T-cell (primary cell): Measurements from ENCODE around the gene RTKN2. TPM values are rescaled to one million over a fixed set of nuclear protein-coding genes. Genes with fewer than 3 reads are reported as not detected.

Experiments
- ATAC-seq, 4 experiments: fragments of 200-7000 bp in 3 of 4; fragments of 150-1000 bp in 1 of 4; cut with Tn5 transposase; replicated peaks in 1 of 4; 1 replicate in 3 of 4; 2 replicates in 1 of 4; pipeline ENCODE4 v1.10.0; 2021; ENCODE audit warnings: moderate library complexity in 3 of 4, mild to moderate bottlenecking in 2 of 4, moderate number of reproducible peaks in 1 of 4
- CTCF ChIA-PET, 2 donors: fragments of 300-600 bp; sonication (Branson Sonifier 250); formaldehyde crosslinking; loops; one replicate each; lab custom pipeline; 2022; ENCODE audit warnings: antibody characterized with exemption in 2 of 2; lab: Charles Lee
- POLR2A ChIA-PET, 2 donors: fragments of 300-600 bp; sonication (Branson Sonifier 250); formaldehyde crosslinking; loops; one replicate each; lab custom pipeline; 2022; ENCODE audit warnings: antibody characterized with exemption in 2 of 2; lab: Charles Lee
- DNase-seq, 35 experiments: peaks; one replicate each; pipeline versions ENCODE4 v3.0.0 to v3.0.0-alpha.2; 2013 to 2023
- H3K27ac ChIP-seq: one replicate; pipeline ENCODE4 v1.5.1; 2013; ENCODE audit warnings: low read length
- H3K27me3 ChIP-seq, 2 experiments: replicated peaks in 1 of 2; 1 replicate in 1 of 2; 2 replicates in 1 of 2; pipeline versions ENCODE4 v1.6.1 to v1.7.0; 2013; ENCODE audit warnings: low read length in 1 of 2, mixed read lengths in 1 of 2; ENCODE audit not compliant: control insufficient read depth in 2 of 2, insufficient read depth in 2 of 2; ENCODE audit errors: extremely low read depth in 1 of 2
- H3K36me3 ChIP-seq, 2 donors: 1 replicate in 1 of 2; 2 replicates in 1 of 2; pipeline versions ENCODE4 v1.6.1 to v1.7.0; 2013; ENCODE audit warnings: low read length in 1 of 2; ENCODE audit not compliant: control insufficient read depth in 2 of 2, insufficient read depth in 1 of 2; ENCODE audit errors: extremely low read depth in 1 of 2
- H3K4me1 ChIP-seq, 2 experiments: 1 replicate in 1 of 2; 2 replicates in 1 of 2; pipeline versions ENCODE4 v1.6.1 to v1.7.0; 2013; ENCODE audit warnings: low read length in 2 of 2, mixed read lengths in 1 of 2; ENCODE audit not compliant: insufficient read depth in 2 of 2, control insufficient read depth in 1 of 2; ENCODE audit errors: extremely low read depth in 1 of 2
- H3K4me3 ChIP-seq, 2 donors: 1 replicate in 1 of 2; 2 replicates in 1 of 2; pipeline versions ENCODE4 v1.5.1 to v1.7.0; 2013; ENCODE audit warnings: mild to moderate bottlenecking in 2 of 2, low read length in 1 of 2, moderate library complexity in 1 of 2; ENCODE audit not compliant: control insufficient read depth in 1 of 2; ENCODE audit errors: extremely low read depth in 1 of 2
- H3K9me3 ChIP-seq: 2 replicates; pipeline ENCODE4 v1.7.0; 2013
- H3K27ac Mint-ChIP-seq, 2 donors: one replicate each; pipeline ENCODE4 v1.8.0; 2020 to 2021; ENCODE audit warnings: mild to moderate bottlenecking in 2 of 2, mixed read lengths in 2 of 2
- H3K27me3 Mint-ChIP-seq, 2 donors: one replicate each; pipeline ENCODE4 v1.8.0; 2021 to 2022; ENCODE audit warnings: mixed read lengths in 2 of 2
- H3K36me3 Mint-ChIP-seq: one replicate; pipeline ENCODE4 v1.8.0; 2021; ENCODE audit warnings: mixed read lengths
- H3K4me1 Mint-ChIP-seq, 3 donors: one replicate each; pipeline ENCODE4 v1.8.0; 2020 to 2022; ENCODE audit warnings: mixed read lengths in 3 of 3, mild to moderate bottlenecking in 1 of 3
- H3K4me3 Mint-ChIP-seq, 3 donors: one replicate each; pipeline ENCODE4 v1.8.0; 2020 to 2022; ENCODE audit warnings: mild to moderate bottlenecking in 3 of 3, mixed read lengths in 3 of 3, moderate library complexity in 3 of 3
- H3K9me3 Mint-ChIP-seq, 3 donors: one replicate each; pipeline ENCODE4 v1.8.0; 2020 to 2022; ENCODE audit warnings: mixed read lengths in 3 of 3
- WGBS: methylation state at CpG from one replicate; pipeline ENCODE4 v1.1.5; 2013; ENCODE audit warnings: missing lambda C conversion rate; ENCODE audit not compliant: insufficient coverage; 5-methylcytosine and 5-hydroxymethylcytosine counted together
- total RNA-seq, 35 experiments: library from RNA in 6 of 35; stranded (reverse) in 6 of 35; fragments of 120-200 nt in 1 of 35; gene quantifications; one replicate each; pipeline versions ENCODE4 v1.2.1 to v1.2.4 and lab custom pipeline; 2013 to 2026

The RTKN2 gene
- total RNA-seq, 5 donors from 2014 or later (not counting 1 experiment from before 2014, with no cell fraction given): 9.0 to 15.5 (median 12.4) TPM

- no peaks in the 10 kb centered on the region for H3K27me3 Mint-ChIP-seq
- POLR2A ChIA-PET: interaction anchor here in 1 of 2 donors (1.5 kb wide), 1 partner anchor 13 kb away, joined by 3 read pairs; no protein-coding TSS in a partner anchor
- H3K36me3 ChIP-seq: no peaks in the 10 kb centered on the region
These were observed 113.5 kb downstream of the RTKN2 start for GRCh38 chr10:62155054-62155680.

DNA sequence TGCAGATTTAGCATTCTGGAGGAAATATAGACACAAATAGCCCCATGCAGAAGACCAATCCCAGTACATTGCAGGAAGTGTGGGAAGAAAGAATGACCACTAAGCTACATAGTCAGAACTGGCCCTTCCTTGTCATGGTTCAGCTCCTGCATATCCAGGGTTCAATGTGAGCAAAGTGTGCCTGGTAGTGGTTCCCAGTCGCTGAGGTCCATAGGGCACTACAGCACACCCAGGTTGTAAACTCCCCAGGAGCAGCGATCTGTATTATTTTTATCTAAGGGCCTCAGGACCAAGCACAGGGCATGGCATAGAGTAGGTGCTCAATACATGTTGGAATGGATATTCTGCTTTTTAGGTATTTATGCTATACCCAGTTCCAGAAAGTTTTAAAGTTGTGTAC lies 114.4 kb downstream of the RTKN2 start:
- no peaks in the 10 kb centered on the region for H3K36me3 Mint-ChIP-seq
- Histone ChIP-seq H3K9me3 (no peaks in the 10 kb centered on the region), H3K4me1 (no peaks in the 10 kb centered on the region), H3K27me3 (no peaks in the 10 kb centered on the region), H3K4me3 (no peak overlapping the region), H3K36me3 (no peaks in the 10 kb centered on the region), H3K27ac (no peak overlapping the region)
- H3K9me3 Mint-ChIP-seq: peaks cover 0 to 11% (median 3%) of the 10 kb centered on the region in 3 donors
- 100% methylated on average over 1 of the region's 2 CpGs for WGBS
- peaks cover 0 to 28% (median 5%) of the 10 kb centered on the region in 3 donors for H3K4me1 Mint-ChIP-seq
- no peak overlapping the region for H3K4me3 Mint-ChIP-seq
- ATAC-seq (no peak), DNase-seq (no peak)
- no peaks in the 10 kb centered on the region for H3K27me3 Mint-ChIP-seq
- ChIA-PET CTCF (no interaction called here), POLR2A (no interaction called here)
- H3K27ac Mint-ChIP-seq: no peak overlapping the region

More at GRCh38 chr10:62155054-62155680, 113.5 kb downstream of the RTKN2 start:
- H3K27me3 ChIP-seq: no peaks in the 10 kb centered on the region
- CTCF ChIA-PET: no interaction called here
- no peaks in the 10 kb centered on the region for H3K36me3 Mint-ChIP-seq
- DNase-seq (no peak), ATAC-seq (no peak)
- H3K9me3 ChIP-seq: no peaks in the 10 kb centered on the region
- no peak overlapping the region for H3K4me3 Mint-ChIP-seq
- no peaks in the 10 kb centered on the region for H3K4me1 ChIP-seq
- no peak overlapping the region for H3K27ac Mint-ChIP-seq
- H3K4me1 Mint-ChIP-seq: peaks cover 2 to 33% (median 9%) of the 10 kb centered on the region in 3 donors
- H3K4me3 ChIP-seq: no peak overlapping the region
- WGBS: 100% methylated on average over 1 of the region's 7 CpGs
- H3K27ac ChIP-seq: no peak overlapping the region
- H3K9me3 Mint-ChIP-seq: peaks cover 0 to 11% (median 3%) of the 10 kb centered on the region in 3 donors

- 80% methylated on average over 1 of the region's 1 CpG for WGBS
- Mint-ChIP-seq H3K9me3 (peaks cover 0 to 11% (median 3%) of the 10 kb centered on the region in 3 donors), H3K27me3 (no peaks in the 10 kb centered on the region), H3K27ac (no peak overlapping the region), H3K36me3 (no peaks in the 10 kb centered on the region), H3K4me1 (peaks cover 0 to 22% (median 6%) of the 10 kb centered on the region in 3 donors), H3K4me3 (no peak overlapping the region)
- ChIA-PET CTCF (no interaction called here), POLR2A (no interaction called here)
- H3K4me1 ChIP-seq: no peaks in the 10 kb centered on the region
- DNase-seq: no peak
- H3K36me3 ChIP-seq: no peaks in the 10 kb centered on the region
- no peak overlapping the region for H3K27ac ChIP-seq
- no peak overlapping the region for H3K4me3 ChIP-seq
- no peak for ATAC-seq
- H3K27me3 ChIP-seq: no peaks in the 10 kb centered on the region
- no peaks in the 10 kb centered on the region for H3K9me3 ChIP-seq
These were observed 115.5 kb downstream of the RTKN2 start for GRCh38 chr10:62153191-62153590.

DNA sequence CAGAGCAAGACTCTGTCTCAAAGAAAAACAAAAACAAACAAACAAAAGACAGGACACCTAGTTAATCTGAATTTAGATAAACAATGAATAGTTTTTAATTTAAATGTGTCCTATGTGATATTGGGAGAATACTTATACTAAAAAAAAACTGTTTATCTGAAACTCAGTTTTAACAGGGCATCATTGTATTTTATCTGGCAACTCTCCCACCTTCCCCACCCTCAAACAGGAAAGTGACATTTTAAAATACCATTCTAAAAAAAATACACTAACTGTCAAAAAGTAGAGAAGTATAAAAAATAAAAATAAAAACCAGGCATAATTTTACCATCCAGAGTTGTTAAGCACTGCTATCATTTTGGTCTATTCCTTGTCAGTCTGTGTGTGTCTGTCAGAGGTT lies 119.0 kb downstream of the RTKN2 start:
- Histone ChIP-seq H3K27ac (no peak overlapping the region), H3K36me3 (no peaks in the 10 kb centered on the region), H3K27me3 (no peaks in the 10 kb centered on the region), H3K4me1 (no peaks in the 10 kb centered on the region), H3K9me3 (no peaks in the 10 kb centered on the region), H3K4me3 (no peak overlapping the region)
- Mint-ChIP-seq H3K4me3 (no peak overlapping the region), H3K9me3 (peaks cover 0 to 11% (median 3%) of the 10 kb centered on the region in 3 donors), H3K4me1 (peaks cover 8 to 19% (median 15%) of the 10 kb centered on the region in 3 donors), H3K27ac (no peak overlapping the region), H3K36me3 (no peaks in the 10 kb centered on the region), H3K27me3 (no peaks in the 10 kb centered on the region)
- CTCF ChIA-PET: no interaction called here
- POLR2A ChIA-PET: no interaction called here
- no peak for ATAC-seq
- DNase-seq: no peak

GRCh38 chr10:62148155-62148554 lies 120.5 kb downstream of the RTKN2 start:
- WGBS: 100% methylated on average over 1 of the region's 3 CpGs
- H3K4me3 Mint-ChIP-seq: no peak overlapping the region
- POLR2A ChIA-PET: no interaction called here

DNA sequence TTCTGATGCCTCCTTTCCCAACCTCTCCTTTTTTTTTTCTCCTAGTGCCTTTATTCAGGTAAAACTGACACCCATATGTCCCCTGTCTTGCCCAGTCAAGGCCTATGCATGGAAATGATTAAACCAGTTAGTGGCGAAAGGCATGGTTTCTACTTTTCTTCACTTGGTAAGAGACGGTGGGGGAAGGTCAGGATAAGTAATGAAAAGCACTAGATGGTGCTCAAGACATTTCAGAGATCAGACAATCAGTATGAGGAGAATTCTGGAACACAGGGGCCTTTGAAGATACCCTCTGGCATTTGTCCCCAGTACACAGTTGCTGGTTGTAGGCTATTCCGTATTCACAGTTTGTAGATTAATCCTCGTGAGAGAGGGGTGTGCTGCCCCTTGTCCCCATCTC lies 121.2 kb downstream of the RTKN2 start:
- Mint-ChIP-seq H3K9me3 (peaks cover 0 to 17% (median 3%) of the 10 kb centered on the region in 3 donors), H3K36me3 (peaks cover 3% of the 10 kb centered on the region), H3K27ac (no peak overlapping the region), H3K4me3 (no peak overlapping the region), H3K27me3 (no peaks in the 10 kb centered on the region), H3K4me1 (peaks cover 8 to 15% (median 8%) of the 10 kb centered on the region in 3 donors)
- DNase-seq: peak in 1 of 35 experiments; percentile 12
- no peak overlapping the region for H3K4me3 ChIP-seq
- H3K27ac ChIP-seq: no peak overlapping the region
- WGBS: 83% methylated on average over 2 of the region's 4 CpGs
- H3K4me1 ChIP-seq: no peaks in the 10 kb centered on the region
- ATAC-seq: peak in 1 of 4 experiments; percentile 13
- no peaks in the 10 kb centered on the region for H3K36me3 ChIP-seq
- H3K27me3 ChIP-seq: no peaks in the 10 kb centered on the region
- no peaks in the 10 kb centered on the region for H3K9me3 ChIP-seq
- ChIA-PET POLR2A (no interaction called here), CTCF (interaction anchor here in 1 of 2 donors (1.2 kb wide), 1 partner anchor 93 kb away, joined by 6 read pairs; no protein-coding TSS in a partner anchor)

More at GRCh38 chr10:62148155-62148554, 120.5 kb downstream of the RTKN2 start:
- H3K36me3 Mint-ChIP-seq: no peaks in the 10 kb centered on the region
- peaks cover 8 to 15% (median 8%) of the 10 kb centered on the region in 3 donors for H3K4me1 Mint-ChIP-seq
- no peak overlapping the region for H3K27ac Mint-ChIP-seq
- H3K36me3 ChIP-seq: no peaks in the 10 kb centered on the region
- no peak for ATAC-seq
- no peak overlapping the region for H3K27ac ChIP-seq
- H3K9me3 ChIP-seq: no peaks in the 10 kb centered on the region
- peaks cover 0 to 15% (median 3%) of the 10 kb centered on the region in 3 donors for H3K9me3 Mint-ChIP-seq
- no peaks in the 10 kb centered on the region for H3K4me1 ChIP-seq
- H3K27me3 Mint-ChIP-seq: no peaks in the 10 kb centered on the region
- CTCF ChIA-PET: interaction anchor here in 1 of 2 donors (1.2 kb wide), 1 partner anchor 92 kb away, joined by 6 read pairs; no protein-coding TSS in a partner anchor
- no peak overlapping the region for H3K4me3 ChIP-seq
- H3K27me3 ChIP-seq: no peaks in the 10 kb centered on the region
- no peak for DNase-seq
